HG03342 (cell line): ENCODE results near the gene RAB40A.
"Not testable (repeated sequence)": the region's sequence is repeated elsewhere in the genome, so short reads cannot be mapped to it uniquely, and the experiment has no call there.

ENCODE experiments used
- ATAC-seq: cut with Tn5 transposase; IDR thresholded peaks from one replicate; pipeline ENCODE4 v1.9.1; 2021; ENCODE audit warnings: mild to moderate bottlenecking, moderate library complexity; ENCODE audit not compliant: unreplicated experiment

RAB40A gene

DNA sequence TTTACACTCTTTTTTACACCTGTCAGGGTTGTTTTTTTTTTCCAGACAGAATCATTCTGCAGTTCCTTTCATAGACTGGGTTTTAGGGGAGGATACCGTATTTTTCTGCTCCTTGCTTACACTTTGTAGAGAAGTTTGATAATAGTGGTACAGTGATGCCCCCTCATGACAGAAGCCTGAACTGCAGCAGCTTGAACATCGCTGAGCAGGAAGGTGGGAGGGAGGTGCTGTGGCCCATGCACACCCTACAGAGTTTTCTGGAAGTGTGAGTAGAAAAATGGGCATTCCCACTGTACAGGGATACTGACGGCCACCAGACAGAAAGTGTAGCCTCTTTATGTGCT, 54.5 kb downstream of the RAB40A start:
- peak; percentile 96 for ATAC-seq

DNA sequence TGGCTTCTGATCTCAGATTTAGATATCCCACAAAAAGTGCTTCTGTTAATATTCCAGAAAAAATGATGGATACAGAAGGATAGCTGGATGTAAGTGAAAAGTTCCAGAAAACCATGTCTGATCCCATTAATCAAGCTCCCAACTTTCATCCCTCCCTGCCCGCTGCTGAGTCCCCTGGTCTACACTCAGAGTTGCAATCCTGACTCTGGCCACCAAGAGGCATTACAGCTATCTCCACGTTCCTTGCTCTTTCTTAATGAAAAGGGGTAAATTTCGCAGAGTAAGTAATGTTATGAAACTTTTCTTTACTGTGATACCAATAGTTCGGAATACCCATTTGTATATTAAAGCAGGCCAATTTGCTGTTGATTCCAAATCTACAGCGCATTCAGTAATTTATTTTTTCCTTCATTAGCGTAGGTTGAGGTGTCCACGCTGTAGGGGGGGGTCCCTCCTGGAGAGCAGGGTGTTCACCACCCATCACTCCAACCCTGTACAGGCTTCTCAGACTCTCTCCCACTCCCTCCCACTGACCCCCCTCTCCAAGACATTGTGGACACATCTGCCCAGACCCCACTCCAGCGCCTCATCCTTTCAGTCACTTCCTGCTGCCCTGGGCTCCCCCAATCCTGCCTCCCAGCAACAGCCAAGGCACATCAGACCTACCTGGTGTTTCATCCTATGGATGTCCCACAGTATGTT, 55.1 kb downstream of the RAB40A start:
- peak; percentile 71 for ATAC-seq

DNA sequence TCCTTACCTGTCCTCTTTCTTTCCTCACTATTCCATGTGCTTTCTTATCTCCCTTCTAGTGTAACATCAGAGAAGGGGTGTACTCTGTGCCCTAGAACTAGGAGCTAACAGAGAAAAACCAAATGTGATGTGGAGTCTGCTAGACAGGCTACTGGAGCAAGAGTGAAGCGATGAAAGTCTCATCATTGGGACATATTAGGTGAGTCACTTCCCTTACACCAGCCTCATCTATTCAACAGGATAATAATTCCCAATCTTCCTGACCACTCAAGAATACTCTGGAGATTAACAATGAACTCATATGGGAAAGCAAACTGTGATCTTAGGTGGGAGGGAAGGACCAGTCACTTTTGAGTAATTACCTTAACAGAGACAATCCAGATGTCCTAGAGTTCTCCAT, 58.1 kb downstream of the RAB40A start:
- no peak for ATAC-seq

DNA sequence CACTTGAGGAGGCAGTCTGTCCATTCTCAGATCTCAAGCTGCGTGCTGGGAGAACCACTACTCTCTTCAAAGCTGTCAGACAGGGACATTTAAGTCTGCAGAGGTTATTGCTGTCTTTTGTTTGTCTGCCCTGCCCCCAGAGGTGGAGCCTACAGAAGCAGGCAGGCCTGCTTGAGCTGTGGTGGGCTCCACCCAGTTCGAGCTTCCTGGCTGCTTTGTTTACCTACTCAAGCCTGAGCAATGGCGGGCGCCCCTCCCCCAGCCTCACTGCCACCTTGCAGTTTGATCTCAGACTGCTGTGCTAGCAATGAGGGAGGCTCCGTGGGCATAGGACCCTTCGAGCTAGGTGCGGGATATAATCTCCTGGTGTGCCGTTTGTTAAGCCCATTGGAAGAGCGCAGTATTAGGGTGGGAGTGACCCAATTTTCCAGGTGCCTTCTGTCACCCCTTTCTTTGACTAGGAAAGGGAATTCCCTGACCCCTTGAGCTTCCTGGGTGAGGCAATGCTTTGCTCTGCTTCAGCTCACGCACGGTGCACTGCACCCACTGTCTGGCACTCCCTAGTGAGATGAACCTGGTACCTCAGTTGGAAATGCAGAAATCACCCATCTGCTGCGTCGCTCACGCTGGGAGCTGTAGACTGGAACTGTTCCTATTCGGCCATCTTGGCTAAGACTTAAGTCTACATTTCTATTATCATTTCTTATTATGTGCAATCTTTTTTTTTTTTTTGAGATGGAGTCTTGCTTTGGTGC, 59.1 kb downstream of the RAB40A start:
- ATAC-seq, result not testable (repeated sequence)

DNA sequence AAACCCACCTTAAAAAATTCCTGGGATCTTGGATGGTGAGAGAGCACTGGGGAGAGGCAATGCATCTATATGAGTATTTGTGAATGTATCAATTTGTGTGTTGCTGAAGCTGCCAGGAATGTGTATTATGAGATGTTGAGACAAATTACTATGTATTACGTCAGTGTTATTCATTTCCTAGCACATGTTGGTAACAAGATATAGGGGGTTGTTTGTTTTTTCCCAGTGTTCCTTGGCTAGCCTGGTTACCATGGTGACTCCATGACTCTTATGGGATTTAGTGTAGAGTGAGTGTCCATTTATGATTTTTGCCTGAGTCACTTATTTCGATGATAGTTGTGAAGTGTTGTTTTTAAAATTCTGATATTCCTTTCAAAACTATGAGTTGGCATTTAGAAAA, 65.6 kb downstream of the RAB40A start:
- no peak for ATAC-seq
